K562 (cell line): ENCODE data around the gene ABCA13. TPM values are rescaled to one million over a fixed set of nuclear protein-coding genes. Genes with fewer than 3 reads are reported as not detected.

Experiments used
- ATAC-seq: fragments of 200-7000 bp; cut with Tn5 transposase; 3 replicates; pipeline ENCODE4 v1.9.1; 2020; ENCODE audit warnings: moderate library complexity
- BruUV-seq: library from RNA; stranded (reverse); fragments of 400-500 nt; replicated peaks from 2 replicates; lab custom pipeline; 2021; lab: Mats Ljungman, UMichigan
- CTCF ChIA-PET: fragments of 300-600 bp; formaldehyde crosslinking; extraction: SDS; loops from one replicate; lab custom pipeline; 2021; ENCODE audit warnings: low intra/inter-chr PET ratio; lab: Yijun Ruan, JAX
- POLR2A ChIA-PET: fragments of 300-600, 350-650 bp; sonication (Branson Sonifier 250); formaldehyde crosslinking; extraction: SDS; loops from one replicate; lab custom pipeline; 2021; ENCODE audit warnings: antibody characterized with exemption, inconsistent platforms; lab: Yijun Ruan, JAX
- DNase-seq, 4 experiments: peaks; one replicate each; pipeline versions ENCODE4 v3.0.0 to v3.0.0-alpha.2; 2011 to 2018; ENCODE audit warnings: low spot score in 3 of 4, mixed read lengths in 3 of 4; ENCODE audit errors: extremely low read depth in 1 of 4
- FAIRE-seq: peaks from 2 replicates; lab custom pipeline; 2011; peaks lifted over from hg19 to GRCh38; lab: Jason Lieb, UNC
- H2AFZ ChIP-seq: 2 replicates; pipeline ENCODE4 v1.6.0; 2011; ENCODE audit warnings: low read depth, low read length, control low read depth, inconsistent platforms
- H3K27ac ChIP-seq: fragments of 200-600 bp; 3 replicates; pipeline ENCODE4 v1.8.0; 2011; ENCODE audit warnings: low read depth, mild to moderate bottlenecking, control low read depth, inconsistent platforms, low read length, moderate library complexity, mixed read lengths; ENCODE audit errors: extremely low read depth
- H3K27me3 ChIP-seq, 2 experiments: fragments of 300-600 bp in 1 of 2; 2 replicates in 1 of 2; 3 replicates in 1 of 2; pipeline versions ENCODE4 v1.6.0 to v1.8.0; 2011; ENCODE audit warnings: inconsistent platforms in 2 of 2, low read length in 2 of 2, mild to moderate bottlenecking in 1 of 2, mixed read lengths in 1 of 2, moderate library complexity in 1 of 2; ENCODE audit not compliant: control insufficient read depth in 2 of 2, insufficient read depth in 2 of 2
- H3K36me3 ChIP-seq: fragments of 300-600 bp; 3 replicates; pipeline ENCODE4 v1.8.0; 2011; ENCODE audit warnings: mild to moderate bottlenecking, low read length, inconsistent platforms; ENCODE audit not compliant: control insufficient read depth, insufficient read depth
- H3K4me1 ChIP-seq, 2 experiments: fragments of 200-600 bp in 1 of 2; replicated peaks in 1 of 2; 2 replicates in 1 of 2; 3 replicates in 1 of 2; pipeline versions ENCODE4 v1.5.1 to v1.8.0; 2011; ENCODE audit warnings: inconsistent platforms in 2 of 2, low read length in 2 of 2, mild to moderate bottlenecking in 1 of 2, mixed read lengths in 1 of 2, moderate library complexity in 1 of 2; ENCODE audit not compliant: control insufficient read depth in 2 of 2, insufficient read depth in 2 of 2
- H3K4me2 ChIP-seq: 2 replicates; pipeline ENCODE4 v1.6.1; 2011; ENCODE audit warnings: low read length, control low read depth, inconsistent platforms, mixed read lengths; ENCODE audit not compliant: insufficient read depth
- H3K4me3 ChIP-seq: fragments of 200-600 bp; sonication (generic), shearing (Covaris generic); 2 replicates; pipeline ENCODE4 v1.5.1; 2016; ENCODE audit warnings: control low read depth, inconsistent platforms
- H3K79me2 ChIP-seq: fragments of 200-600 bp; 3 replicates; pipeline ENCODE4 v1.8.0; 2011; ENCODE audit warnings: low read length, inconsistent platforms; ENCODE audit not compliant: control insufficient read depth, insufficient read depth
- H3K9ac ChIP-seq, 2 experiments: 2 replicates each; pipeline versions ENCODE4 v1.6.0 to v1.6.1; 2011; ENCODE audit warnings: low read depth in 2 of 2, low read length in 2 of 2, control low read depth in 1 of 2, inconsistent platforms in 1 of 2, mild to moderate bottlenecking in 1 of 2, mixed read lengths in 1 of 2; ENCODE audit not compliant: insufficient read depth in 1 of 2
- H3K9me1 ChIP-seq: one replicate; pipeline ENCODE4 v1.6.0; 2011; ENCODE audit warnings: inconsistent platforms, mild to moderate bottlenecking, low read length, moderate library complexity; ENCODE audit not compliant: control insufficient read depth, insufficient read depth
- H3K9me3 ChIP-seq: replicated peaks from 2 replicates; pipeline ENCODE4 v1.5.1; 2011; ENCODE audit warnings: low read depth, low read length, inconsistent platforms; ENCODE audit not compliant: control insufficient read depth, insufficient read depth
- H4K20me1 ChIP-seq: replicated peaks from 2 replicates; pipeline ENCODE4 v1.6.1; 2011; ENCODE audit warnings: low read length, inconsistent platforms, mixed read lengths; ENCODE audit not compliant: control insufficient read depth, insufficient read depth
- ASH1L ChIP-seq: fragments of 450-650 bp; IDR thresholded peaks from 2 replicates; pipeline ENCODE4 v1.6.1; 2018; ENCODE audit warnings: borderline replicate concordance, mild to moderate bottlenecking, low read depth; ENCODE audit not compliant: partially characterized antibody
- CTBP1 ChIP-seq: fragments of 450-650 bp; IDR thresholded peaks from 2 replicates; pipeline ENCODE4 v1.6.1; 2016; ENCODE audit warnings: borderline replicate concordance
- EHMT2 ChIP-seq: fragments of 450-650 bp; IDR thresholded peaks from 2 replicates; pipeline ENCODE4 v1.6.1; 2018; ENCODE audit warnings: antibody characterized with exemption
- FOXM1 ChIP-seq, 2 experiments: fragments of 450-650 bp in 1 of 2; sonication (generic) in 1 of 2; formaldehyde crosslinking in 1 of 2; IDR thresholded peaks; 2 replicates each; pipeline versions ENCODE4 v1.6.1 to v1.9.0; 2017 to 2022; ENCODE audit warnings: low read depth in 2 of 2, mild to moderate bottlenecking in 2 of 2, missing genetic modification reagents in 1 of 2, moderate library complexity in 1 of 2
- GATAD2B ChIP-seq: fragments of 450-650 bp; IDR thresholded peaks from 2 replicates; pipeline ENCODE4 v1.6.1; 2017; ENCODE audit warnings: mild to moderate bottlenecking, borderline replicate concordance
- ILK ChIP-seq: fragments of 450-650 bp; IDR thresholded peaks from 2 replicates; pipeline ENCODE4 v1.6.1; 2016; ENCODE audit warnings: missing genetic modification characterization, low read depth, mild to moderate bottlenecking, missing compliant biosample characterization, moderate library complexity, borderline replicate concordance
- KDM1A ChIP-seq, 2 experiments: fragments of 450-650 bp; IDR thresholded peaks; 2 replicates each; pipeline ENCODE4 v1.6.1; 2016; ENCODE audit warnings: mild to moderate bottlenecking in 2 of 2
- KLF10 ChIP-seq: fragments of 250-450 bp; sonication (Bioruptor Pico); IDR thresholded peaks from 2 replicates; pipeline ENCODE4 v1.6.1; 2021; ENCODE audit warnings: matching md5 sums
- NFE2L1 ChIP-seq: fragments of 450-650 bp; IDR thresholded peaks from 2 replicates; pipeline ENCODE4 v1.6.1; 2016; ENCODE audit warnings: missing genetic modification characterization, low read depth, mild to moderate bottlenecking, missing compliant biosample characterization, moderate library complexity, borderline replicate concordance
- THRAP3 ChIP-seq: fragments of 450-650 bp; IDR thresholded peaks from 2 replicates; pipeline ENCODE4 v1.6.1; 2016; ENCODE audit warnings: mild to moderate bottlenecking, inconsistent platforms, borderline replicate concordance
- ZNF184 ChIP-seq: sonication (generic); formaldehyde crosslinking; IDR thresholded peaks from 2 replicates; pipeline ENCODE4 v1.5.0; 2020; ENCODE audit warnings: missing genetic modification reagents
- ZNF212 ChIP-seq: fragments of 450-650 bp; formaldehyde crosslinking; IDR thresholded peaks from 2 replicates; pipeline ENCODE4 v1.4.0; 2020; ENCODE audit warnings: mild to moderate bottlenecking
- WGBS: fragments of 100-300 bp; shearing (Covaris generic); methylation state at CpG from one replicate; pipeline ENCODE4 v1.1.6; 2016; ENCODE audit warnings: low coverage, mixed read lengths; ENCODE audit not compliant: insufficient coverage; ENCODE audit errors: missing lambda C conversion rate; 5-methylcytosine and 5-hydroxymethylcytosine counted together
- in situ Hi-C: fragments of 300-500 bp; cut with MboI; formaldehyde crosslinking; loops from 4 replicates; pipeline ENCODE4 v1.15.0; 2018; ENCODE audit warnings: inconsistent platforms, mixed read lengths
- intact Hi-C: fragments of 100-400 bp; cut with micrococcal nuclease; formaldehyde crosslinking; loops from 2 replicates; pipeline ENCODE4 v1.14.2; 2022
- polyA plus RNA-seq, 8 experiments: library from polyadenylated mRNA; depleted of rRNA in 4 of 8; stranded (reverse) in 5 of 8; unstranded in 3 of 8; fragments of >200 nt; fragmentation: Nextera tagmentation in 2 of 8; fragmentation: Illumina TruSeq in 1 of 8; extraction: Ambion mirVana in 2 of 8; extraction: Trizol in 1 of 8; gene quantifications; 2 replicates each; pipeline versions ENCODE4 v1.2.1 to v1.2.3, GENCODE V29; 2011 to 2014; ENCODE audit warnings: inconsistent platforms in 1 of 8, missing spikeins in 1 of 8
- total RNA-seq, 7 experiments: library from RNA; depleted of rRNA in 6 of 7; stranded (reverse); fragments of >200 nt in 6 of 7; fragmentation: Illumina TruSeq in 2 of 7; extraction: Trizol in 2 of 7; gene quantifications; 2 replicates each; pipeline versions ENCODE4 v1.2.1 to v1.2.3, GENCODE V29; 2011 to 2021; ENCODE audit warnings: low replicate concordance in 1 of 7
- TF ChIP-seq, protein P1 (sequence below): fragments of 450-650 bp; IDR thresholded peaks from 2 replicates; pipeline ENCODE4 v1.6.1; 2018; ENCODE audit warnings: mild to moderate bottlenecking, low read depth; ENCODE audit not compliant: partially characterized antibody

Gene ABCA13
- total and polyA plus RNA-seq, 9 of the 15 experiments (the other 6 are each of a cell fraction or from before 2014, with no cell fraction given) = 0.14 to 1.5 (median 0.38) TPM

DNA sequence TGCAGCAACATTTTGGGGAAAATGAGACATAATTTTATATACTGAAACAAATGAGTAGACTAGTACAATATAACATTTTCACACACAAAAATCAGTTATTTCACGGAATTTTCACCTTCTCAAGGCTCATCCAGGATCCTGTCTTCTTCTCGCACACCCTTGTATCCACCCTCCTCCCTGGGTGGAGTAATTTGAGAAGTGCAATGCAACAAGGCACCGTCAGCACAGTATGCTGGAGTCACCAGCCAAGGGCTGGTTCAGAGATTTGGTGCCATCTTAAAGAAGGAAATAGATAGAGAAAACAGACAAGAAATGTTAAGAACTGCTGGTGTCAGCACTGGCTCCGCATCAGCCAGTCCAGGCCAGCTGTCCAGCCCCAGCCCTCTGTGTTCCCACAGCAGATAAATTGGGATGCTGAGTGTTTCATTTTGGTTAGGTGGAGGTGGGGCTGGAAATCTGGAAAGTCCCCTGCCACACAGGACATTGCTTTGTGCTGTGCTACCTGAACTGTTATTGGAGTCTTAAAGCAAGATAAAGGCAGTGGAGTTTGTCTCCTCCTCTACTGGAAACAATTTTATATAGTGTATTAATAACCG is 176.1 kb downstream of the ABCA13 start (continued):
- TF ChIP-seq ASH1L = no peak
- TF ChIP-seq ZNF212 (CRISPR knock-in tag) = no peak

DNA sequence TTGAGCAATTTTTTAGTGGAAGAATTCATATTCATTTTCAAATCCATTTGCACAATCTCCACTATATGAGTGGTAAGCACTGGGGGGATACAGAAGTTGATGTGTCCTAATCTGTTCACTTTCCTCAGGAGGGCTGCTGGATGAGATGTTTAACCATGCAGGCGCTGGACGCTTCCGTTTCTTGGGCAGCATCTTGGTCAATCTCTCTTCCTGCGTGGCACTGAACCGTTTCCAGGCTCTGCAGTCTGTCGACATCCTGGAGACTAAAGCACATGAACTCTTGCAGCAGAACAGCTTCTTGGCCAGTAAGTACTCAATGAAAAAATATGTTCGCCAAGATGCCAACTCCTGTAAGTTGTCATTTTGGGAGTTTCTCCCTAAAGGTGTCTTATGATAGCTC is 179.3 kb downstream of the ABCA13 start:
- no peaks in the 10 kb centered on the region for H3K27me3 ChIP-seq
- intact Hi-C loops = no loop called here
- no peak overlapping the region for H3K4me3 ChIP-seq
- H3K9me3 ChIP-seq = no peaks in the 10 kb centered on the region
- no peak overlapping the region for H3K27ac ChIP-seq
- no peaks in the 10 kb centered on the region for H3K36me3 ChIP-seq
- in situ Hi-C loops = no loop called here
- H3K9ac ChIP-seq = no peak overlapping the region
- DNase-seq (no peak), FAIRE-seq (no peak), ATAC-seq (no peak)
- no peak overlapping the region for H3K4me2 ChIP-seq
- TF ChIP-seq GATAD2B (no peak), NFE2L1 (tag) (no peak), THRAP3 (no peak), KDM1A (IDR thresholded peaks at IDR 0.05) (no peak), CTBP1 (no peak), ZNF184 (no peak), FOXM1 (IDR thresholded peaks at IDR 0.05; ENCODE audit: low read depth) (no peak), FOXM1 (CRISPR knock-in tag; IDR thresholded peaks at IDR 0.05; ENCODE audit: low read depth) (no peak), ILK (no peak), EHMT2 (no peak), KLF10 (CRISPR knock-in tag) (no peak)
- TF ChIP-seq, protein P1, sequence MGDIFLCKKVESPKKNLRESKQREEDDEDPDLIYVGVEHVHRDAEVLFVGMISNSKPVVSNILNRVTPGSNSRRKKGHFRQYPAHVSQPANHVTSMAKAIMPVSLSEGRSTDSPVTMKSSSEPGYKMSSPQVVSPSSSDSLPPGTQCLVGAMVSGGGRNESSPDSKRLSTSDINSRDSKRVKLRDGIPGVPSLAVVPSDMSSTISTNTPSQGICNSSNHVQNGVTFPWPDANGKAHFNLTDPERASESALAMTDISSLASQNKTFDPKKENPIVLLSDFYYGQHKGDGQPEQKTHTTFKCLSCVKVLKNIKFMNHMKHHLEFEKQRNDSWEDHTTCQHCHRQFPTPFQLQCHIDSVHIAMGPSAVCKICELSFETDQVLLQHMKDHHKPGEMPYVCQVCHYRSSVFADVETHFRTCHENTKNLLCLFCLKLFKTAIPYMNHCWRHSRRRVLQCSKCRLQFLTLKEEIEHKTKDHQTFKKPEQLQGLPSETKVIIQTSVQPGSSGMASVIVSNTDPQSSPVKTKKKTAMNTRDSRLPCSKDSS = no peak
- ChIA-PET CTCF (no interaction called here), POLR2A (interaction anchor here (0.6 kb wide), 1 partner anchor 975 kb away, joined by 3 read pairs; no protein-coding TSS in a partner anchor)
- H3K79me2 ChIP-seq = no peaks in the 10 kb centered on the region
- BruUV-seq = no TSS peak
- WGBS = 2% methylated on average over 7 of the region's 7 CpGs
- H2AFZ ChIP-seq = no peak overlapping the region
- no peaks in the 10 kb centered on the region for H3K4me1 ChIP-seq
- H3K9me1 ChIP-seq = no peaks in the 10 kb centered on the region
- no peaks in the 10 kb centered on the region for H4K20me1 ChIP-seq
